ENCODE data around the gene CLSTN2. TPM values are rescaled to one million over a fixed set of nuclear protein-coding genes. Genes with fewer than 3 reads are reported as not detected.

The CLSTN2 gene
- total and polyA plus RNA-seq, 2 of the 8 experiments (the other 6 are each of a cell fraction or from before 2014, with no cell fraction given) = 0.39 to 0.52 TPM

- POLR2A ChIA-PET (ENCODE audit: partially characterized antibody) = no interaction called here
- no peak for DNase-seq (ENCODE audit: low read depth in 1 of 2, low spot score in 2 of 2)
- TF ChIP-seq MAX (IDR thresholded peaks at IDR 0.05) (no peak), CBX5 (IDR thresholded peaks at IDR 0.05; ENCODE audit: low read depth, low read length) (no peak), KDM5A (IDR thresholded peaks at IDR 0.05; ENCODE audit: low read length) (no peak), SP2 (IDR thresholded peaks at IDR 0.05; ENCODE audit: low read length) (no peak), RXRA (IDR thresholded peaks at IDR 0.05; ENCODE audit: insufficient read depth, low read depth, low read length) (no peak), TAF1 (IDR thresholded peaks at IDR 0.05; ENCODE audit: low read depth, low read length) (no peak), SUZ12 (IDR thresholded peaks at IDR 0.05; ENCODE audit: low read length) (no peak), CTBP2 (IDR thresholded peaks at IDR 0.05; ENCODE audit: borderline replicate concordance, insufficient read depth, insufficient read length, low read length) (no peak), CHD1 (IDR thresholded peaks at IDR 0.05; ENCODE audit: low read depth, low read length) (no peak), GABPA (IDR thresholded peaks at IDR 0.05; ENCODE audit: borderline replicate concordance, insufficient read depth, low read length) (no peak), CTCF (IDR thresholded peaks at IDR 0.05; ENCODE audit: control extremely low read depth in 1 of 3, insufficient read depth in 1 of 3, low read depth in 1 of 3, low read length in 3 of 3) (no peak), RBBP5 (IDR thresholded peaks at IDR 0.05; ENCODE audit: borderline replicate concordance, low read depth, low read length) (no peak)
Observed at GRCh38 chr3:140487566-140487965, 552.6 kb downstream of the CLSTN2 start.

More at GRCh38 chr3:140487566-140487965, 552.6 kb downstream of the CLSTN2 start:
- Histone ChIP-seq H4K91ac (replicated peaks; ENCODE audit: insufficient read length, low read length) (no peak overlapping the region), H2BK120ac (replicated peaks; ENCODE audit: low read depth, low read length) (no peak overlapping the region), H3K9me3 (ENCODE audit: insufficient read depth in 2 of 2, low read depth in 1 of 2, low read length in 1 of 2) (peaks cover 9 to 18% of the 10 kb centered on the region in 2 experiments), H3K23ac (ENCODE audit: insufficient read length) (no peak overlapping the region), H3K4ac (replicated peaks; ENCODE audit: insufficient read length, low read depth, low read length) (no peak overlapping the region), H3K4me1 (replicated peaks in 1 of 4; ENCODE audit: control insufficient read depth in 3 of 4, insufficient read depth in 4 of 4, low read length in 3 of 4) (no peaks in the 10 kb centered on the region), H2BK15ac (ENCODE audit: low read length) (no peak overlapping the region), H4K5ac (ENCODE audit: insufficient read length, low read depth, low read length) (no peak overlapping the region), H2AK5ac (ENCODE audit: low read depth, low read length) (no peak overlapping the region), H3K23me2 (ENCODE audit: low read depth, low read length) (no peaks in the 10 kb centered on the region), H3K27ac (ENCODE audit: low read depth, low read length) (no peak overlapping the region), H3K4me3 (ENCODE audit: extremely low read depth in 1 of 4, insufficient read depth in 2 of 4, low read depth in 3 of 4, low read length in 4 of 4) (no peak overlapping the region), H3K14ac (ENCODE audit: insufficient read length) (no peak overlapping the region), H3K56ac (replicated peaks; ENCODE audit: insufficient read length, low read depth, low read length) (no peak overlapping the region), H4K8ac (ENCODE audit: extremely low read depth, insufficient read depth, low read length) (no peak overlapping the region), H2BK5ac (ENCODE audit: low read depth, low read length) (no peak overlapping the region), H3K79me1 (ENCODE audit: low read depth, low read length) (no peaks in the 10 kb centered on the region), H3K4me2 (ENCODE audit: insufficient read depth in 1 of 2, low read depth in 2 of 2, low read length in 2 of 2) (no peak overlapping the region), H4K20me1 (replicated peaks in 1 of 2; ENCODE audit: control insufficient read depth in 1 of 2, insufficient read depth in 2 of 2, low read length in 2 of 2) (no peaks in the 10 kb centered on the region), H2BK12ac (ENCODE audit: low read depth, low read length) (no peak overlapping the region), H2AFZ (ENCODE audit: low read length) (no peak overlapping the region), H3K18ac (ENCODE audit: extremely low read depth, low read length) (no peak overlapping the region), H3K79me2 (ENCODE audit: control insufficient read depth in 1 of 2, insufficient read depth in 2 of 2, low read length in 2 of 2) (no peaks in the 10 kb centered on the region), H2BK20ac (ENCODE audit: low read length) (no peak overlapping the region), H3K27me3 (replicated peaks in 1 of 4; ENCODE audit: control insufficient read depth in 3 of 4, extremely low read depth in 1 of 4, insufficient read depth in 3 of 4, low read length in 3 of 4) (no peaks in the 10 kb centered on the region), H3K36me3 (ENCODE audit: control insufficient read depth in 2 of 4, insufficient read depth in 4 of 4, low read length in 3 of 4) (no peaks in the 10 kb centered on the region), H3K9ac (replicated peaks in 1 of 4; ENCODE audit: extremely low read depth in 1 of 4, low read depth in 3 of 4, low read length in 3 of 4) (no peak overlapping the region)
- WGBS, 2 experiments (ENCODE audit: extremely low coverage in 1 of 2, insufficient coverage in 1 of 2, insufficient read length in 1 of 2, insufficient replicate concordance in 2 of 2, low coverage in 1 of 2, low lambda C conversion rate in 2 of 2, missing lambda C conversion rate in 1 of 2) = 67% methylated on average over 1 of the region's 1 CpG; no CpG with 5 or more reads in 1 of the 2 experiments
- CTCF ChIA-PET (ENCODE audit: partially characterized antibody) = no interaction called here
- FAIRE-seq = no peak

Data from H1 (cell line).